GM19193 (cell line): ENCODE data around the gene CISD1.

Source experiments
- POLR2A ChIP-seq: IDR thresholded peaks from 4 replicates; pipeline ENCODE4 v1.6.1; 2011; ENCODE audit not compliant: insufficient read depth, insufficient read length; ENCODE audit errors: extremely low read depth

CISD1 gene

DNA sequence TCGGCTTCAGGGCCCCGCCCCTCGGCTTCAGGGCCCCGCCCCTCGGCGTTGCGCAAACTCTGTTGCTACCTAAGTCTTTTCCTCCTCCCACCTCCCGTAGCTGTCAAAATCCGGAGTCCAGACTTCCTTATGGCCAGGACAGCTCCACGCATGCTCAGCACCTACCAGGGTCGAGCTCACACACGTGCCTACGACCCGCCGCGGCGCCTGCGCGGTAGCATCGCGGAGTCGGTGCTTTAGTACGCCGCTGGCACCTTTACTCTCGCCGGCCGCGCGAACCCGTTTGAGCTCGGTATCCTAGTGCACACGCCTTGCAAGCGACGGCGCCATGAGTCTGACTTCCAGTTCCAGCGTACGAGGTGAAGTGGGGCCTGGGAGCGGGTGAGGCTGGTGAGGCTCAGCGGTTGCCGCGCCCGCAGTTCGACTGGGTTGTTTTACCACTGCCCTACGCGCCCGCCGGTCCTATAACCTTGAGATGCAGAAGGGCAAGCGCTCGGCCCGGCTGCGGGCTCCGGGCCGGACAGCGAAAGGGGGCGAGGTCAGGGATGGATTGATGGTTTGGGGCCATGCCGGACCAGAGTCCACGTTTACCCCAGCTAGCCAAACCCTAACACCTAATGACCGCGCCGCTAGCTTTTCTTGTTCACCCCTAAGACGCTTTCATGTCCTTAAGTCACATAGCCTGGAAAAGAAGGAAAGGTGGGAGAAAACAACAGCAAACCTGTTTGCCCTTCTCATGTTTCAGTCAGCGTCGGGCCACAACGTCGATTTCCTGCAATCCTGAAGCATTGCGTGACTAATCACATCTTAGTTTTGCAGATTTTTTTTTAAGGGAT is at the start of gene CISD1:
TSS of gene CISD1 (plus strand) at position 217 of the 836 bp plus-strand sequence. CDS start at position 329, 112 bp downstream.
- peak; percentile 82 for TF ChIP-seq POLR2A

DNA sequence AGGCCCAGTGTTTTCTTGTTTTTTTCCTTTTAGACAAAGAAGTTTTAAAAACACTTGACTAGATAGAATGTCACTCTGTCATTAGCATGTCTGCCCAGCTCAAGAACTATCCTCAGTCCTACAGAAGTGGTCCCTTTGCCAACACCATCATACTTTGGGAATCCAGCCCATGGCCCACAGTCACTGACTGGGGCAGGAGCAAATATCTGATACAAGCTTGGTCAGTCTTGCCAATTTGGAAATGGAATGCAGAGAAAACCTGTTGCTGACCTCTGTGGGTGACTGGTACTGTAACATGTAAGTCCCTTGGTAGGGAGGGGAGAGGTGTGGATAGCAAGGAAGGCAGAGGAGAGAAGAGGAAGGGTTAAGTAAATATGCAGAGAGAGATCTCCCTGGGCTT is 49.1 kb upstream of the CISD1 start:
- no peak for TF ChIP-seq POLR2A

DNA sequence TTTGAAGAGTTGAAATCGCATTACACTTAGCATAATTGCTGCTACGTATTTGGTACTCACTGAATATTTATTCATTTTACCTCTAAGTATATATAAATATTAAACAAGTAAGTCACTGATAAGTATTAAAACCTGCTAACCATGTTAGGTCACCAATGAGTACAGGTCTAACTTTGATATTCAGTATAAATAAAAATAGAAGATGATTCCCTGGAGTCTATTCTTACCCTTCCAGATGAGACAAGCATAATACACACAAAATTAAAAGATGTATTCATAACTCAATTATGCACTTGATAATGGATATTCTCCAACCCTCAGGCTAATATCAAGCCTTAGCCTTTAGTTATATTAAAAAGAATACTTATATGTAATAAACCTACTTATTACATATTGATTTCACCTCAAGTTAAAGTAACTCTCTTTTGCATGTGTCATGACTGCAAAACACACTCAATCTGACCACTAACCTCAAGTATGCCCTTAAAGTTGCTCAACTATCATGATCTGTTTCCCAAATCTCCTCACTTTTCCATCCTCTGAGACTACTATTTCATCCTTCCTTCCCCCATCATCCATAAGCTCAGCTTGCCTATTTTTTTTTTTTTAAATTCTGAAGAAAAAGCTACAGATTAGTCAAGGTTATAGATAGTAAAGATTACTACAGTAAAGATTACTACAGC is 48.1 kb upstream of the CISD1 start:
- TF ChIP-seq POLR2A, result no peak

DNA sequence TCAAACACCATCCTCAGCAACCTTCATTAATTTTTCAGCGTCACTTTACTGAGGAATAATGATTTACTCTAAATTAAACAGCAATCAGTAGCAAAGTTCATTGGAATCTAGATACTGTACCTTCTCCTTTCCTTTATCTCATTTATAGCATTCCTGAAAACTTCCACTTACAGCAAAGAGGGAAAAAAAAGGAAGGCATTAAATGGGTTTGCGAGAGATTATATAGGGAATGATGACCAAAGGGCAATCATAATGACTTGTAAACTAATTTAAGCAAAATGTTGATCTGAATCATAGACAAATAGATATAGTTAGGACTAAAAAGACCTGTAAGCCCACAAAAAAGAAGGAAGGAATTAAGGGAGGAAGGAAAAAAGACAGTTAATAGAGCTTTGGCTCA is 43.3 kb upstream of the CISD1 start:
- no peak for TF ChIP-seq POLR2A

DNA sequence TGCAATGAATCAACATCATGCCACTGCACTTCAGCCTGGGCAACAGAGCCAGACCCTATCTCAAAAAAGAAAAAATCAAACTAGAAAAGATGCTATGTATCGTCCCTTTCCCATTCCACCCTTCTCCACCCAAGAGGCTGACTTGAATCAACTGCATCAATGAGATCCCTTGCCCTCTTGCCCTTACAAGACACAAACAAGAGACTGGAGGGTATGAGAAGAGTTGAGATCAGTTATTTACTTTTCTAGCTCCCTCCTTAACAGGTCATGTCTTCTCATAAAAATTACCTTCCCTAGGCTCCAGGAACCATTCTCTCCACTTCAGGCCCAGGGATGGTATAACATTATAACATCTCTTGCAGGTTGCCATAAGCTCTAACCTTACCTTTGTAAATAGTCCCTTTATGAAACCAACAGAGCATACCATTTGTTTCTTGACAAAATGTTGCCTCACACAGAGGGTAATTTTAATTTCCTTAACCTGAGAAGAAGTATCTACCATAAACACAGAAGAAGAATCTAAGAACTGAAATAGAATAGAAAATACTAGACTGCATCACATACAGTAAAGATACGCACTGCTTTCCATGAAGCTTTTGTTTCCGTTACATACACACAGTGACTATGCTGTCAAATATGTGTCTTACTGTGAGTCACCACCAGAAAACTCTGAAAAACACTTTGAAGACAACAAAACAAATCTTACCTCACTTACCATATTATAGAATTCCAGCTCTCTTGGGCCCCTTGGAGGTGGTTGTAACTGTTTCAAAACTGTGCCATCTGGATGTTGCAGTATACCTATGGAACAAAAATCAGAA is 31.7 kb upstream of the CISD1 start:
- no peak for TF ChIP-seq POLR2A

DNA sequence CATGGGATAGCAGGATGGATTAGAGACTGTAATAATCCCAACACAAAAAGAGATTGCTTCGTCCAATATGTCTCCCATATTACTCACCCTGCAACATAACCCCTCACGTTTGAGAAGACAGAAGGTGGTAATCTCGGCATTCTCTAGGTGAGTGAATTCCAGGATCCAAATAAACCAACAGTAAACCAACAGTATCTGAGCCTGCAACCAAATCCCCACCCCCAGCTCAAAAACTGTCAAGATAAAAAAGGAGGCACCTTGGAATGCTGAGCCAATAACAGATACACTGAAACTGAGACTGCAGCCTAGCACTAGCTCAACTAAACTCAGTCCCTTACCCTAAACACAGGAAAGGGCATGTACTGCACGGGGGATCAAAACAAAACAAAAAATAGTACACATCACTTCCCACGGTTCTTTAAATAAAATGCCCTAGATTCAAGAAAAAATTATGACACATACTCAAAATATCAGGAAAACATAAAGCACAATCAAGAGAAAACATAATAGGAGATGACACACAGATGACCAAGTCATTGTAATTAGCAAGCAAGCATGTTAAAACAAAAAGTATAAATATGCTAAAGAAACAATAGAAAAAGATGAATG is 29.3 kb upstream of the CISD1 start:
- TF ChIP-seq POLR2A, result no peak

DNA sequence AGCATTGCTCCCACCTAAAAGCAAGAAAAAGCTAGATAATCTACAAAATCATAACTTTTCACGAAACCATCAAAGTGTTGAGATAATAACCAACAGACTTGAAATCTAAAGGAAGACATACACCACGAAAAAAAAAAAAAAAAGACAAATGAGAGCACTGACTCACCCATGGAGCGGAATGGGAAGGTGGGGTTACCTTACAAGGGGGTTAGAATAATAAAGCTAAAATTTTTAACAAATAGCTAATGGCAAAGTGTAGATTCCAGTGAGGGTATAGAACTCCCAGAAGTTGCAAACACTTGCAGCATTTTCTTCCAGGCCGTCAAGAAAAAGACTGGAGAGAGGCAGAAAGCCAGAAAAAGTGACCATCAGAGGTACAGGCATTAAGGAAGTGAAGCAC is 28.4 kb upstream of the CISD1 start:
- TF ChIP-seq POLR2A, result no peak

DNA sequence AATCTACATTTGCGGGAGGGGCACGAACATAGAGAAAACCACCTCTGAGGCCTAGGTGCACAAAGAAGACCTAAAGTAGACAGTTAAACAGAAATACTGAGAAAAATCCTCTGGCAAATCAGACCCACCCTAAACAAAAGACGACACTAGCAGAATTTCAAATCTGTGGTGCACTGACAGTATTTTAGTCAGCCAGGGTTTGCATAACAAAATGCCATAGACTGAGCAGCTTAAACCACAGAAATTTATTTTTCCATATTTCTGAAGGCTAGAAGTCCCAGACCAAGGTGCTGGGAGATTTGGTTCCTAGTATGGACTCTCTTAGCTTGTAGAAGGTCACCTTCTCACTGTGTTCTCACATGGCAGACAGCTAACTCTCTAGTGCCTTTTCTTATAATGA is 27.6 kb upstream of the CISD1 start:
- no peak for TF ChIP-seq POLR2A

DNA sequence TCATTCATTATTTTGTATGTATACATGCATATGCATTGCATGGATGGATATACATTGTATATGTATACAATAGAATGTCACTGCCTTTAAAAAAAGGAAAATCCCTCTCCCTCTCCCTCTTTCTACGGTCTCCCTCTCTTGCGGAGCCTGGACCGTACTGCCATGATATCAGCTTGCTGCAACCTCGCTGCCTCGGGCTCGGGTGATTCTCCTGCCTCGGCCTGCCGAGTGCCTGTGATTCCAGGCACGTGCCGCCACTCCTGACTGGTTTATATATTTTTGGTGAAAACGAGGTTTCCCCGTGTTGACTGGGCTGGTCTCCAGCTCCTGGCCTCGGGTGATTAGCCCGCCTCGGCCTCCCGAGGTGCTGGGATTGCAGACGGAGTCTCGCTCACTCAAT is 25.7 kb upstream of the CISD1 start:
- TF ChIP-seq POLR2A, result no peak

DNA sequence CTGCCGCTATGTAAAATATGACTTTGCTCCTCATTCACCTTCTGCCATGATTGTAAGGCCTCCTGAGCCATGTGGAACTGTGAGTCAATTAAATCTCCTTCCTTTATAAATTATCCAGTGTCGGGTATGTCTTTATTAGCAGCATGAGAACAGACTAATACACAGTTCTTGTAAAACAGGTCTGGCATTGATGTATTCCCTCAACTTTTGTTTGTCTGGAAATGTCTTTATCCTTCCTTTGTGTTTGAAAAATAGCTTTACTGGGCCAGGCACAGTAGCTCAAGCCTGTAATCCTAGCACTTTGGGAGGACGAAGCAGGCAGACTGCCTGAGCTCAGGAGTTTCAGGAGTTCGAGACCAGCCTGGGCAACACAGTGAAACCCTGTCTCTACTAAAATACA is 15.8 kb upstream of the CISD1 start:
- TF ChIP-seq POLR2A, result no peak

DNA sequence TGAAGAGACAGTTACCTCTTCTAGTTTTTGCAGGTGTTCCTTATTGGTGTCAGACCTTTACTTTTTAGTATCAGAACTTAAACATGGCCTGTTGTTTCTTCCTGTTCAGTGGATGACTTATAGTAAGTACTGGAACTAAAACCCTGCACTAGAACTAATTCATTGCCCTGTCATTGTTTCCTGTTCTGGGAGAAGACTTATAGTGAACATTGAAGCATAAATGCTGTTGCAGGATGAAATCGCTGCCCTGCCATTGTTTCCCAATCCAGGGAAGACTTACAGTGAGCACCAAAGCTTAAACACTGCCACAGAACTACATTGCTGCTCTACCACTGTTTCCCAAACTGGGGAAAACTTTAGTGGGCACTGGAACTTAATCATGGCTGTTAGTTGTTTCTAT is 14.3 kb upstream of the CISD1 start:
- no peak for TF ChIP-seq POLR2A

DNA sequence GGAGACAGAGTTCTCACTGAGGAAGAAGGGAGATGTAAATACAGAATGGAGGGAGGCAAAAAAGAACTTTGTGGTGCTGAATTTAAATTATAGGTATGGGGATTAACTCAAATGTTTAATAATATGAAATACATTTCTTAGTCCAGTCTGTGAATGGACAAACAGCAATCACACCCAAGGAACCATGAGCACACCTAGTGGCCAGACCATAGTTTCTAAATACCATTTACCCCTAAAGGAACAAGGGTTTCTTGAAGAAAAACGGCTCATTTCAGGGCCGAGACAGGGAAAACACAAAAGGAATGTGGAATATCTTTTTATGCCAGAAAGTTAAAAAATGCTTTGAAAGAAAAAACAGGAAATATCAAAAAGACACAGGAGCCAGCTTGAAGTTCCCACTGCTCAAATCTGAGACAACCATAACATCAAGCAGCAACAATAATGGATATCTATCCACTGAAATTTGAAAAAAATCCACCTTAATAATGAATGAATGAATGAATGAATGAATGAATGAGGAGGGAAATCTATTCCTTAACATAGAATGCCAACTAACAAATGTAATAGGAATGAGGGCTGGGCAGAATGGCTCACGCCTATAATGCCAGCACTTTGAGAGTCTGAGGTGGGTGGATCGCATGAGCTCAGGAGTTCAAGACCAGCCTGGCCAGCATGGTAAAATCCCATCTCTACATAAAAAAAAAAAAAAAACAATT is 9.8 kb upstream of the CISD1 start:
- no peak for TF ChIP-seq POLR2A

DNA sequence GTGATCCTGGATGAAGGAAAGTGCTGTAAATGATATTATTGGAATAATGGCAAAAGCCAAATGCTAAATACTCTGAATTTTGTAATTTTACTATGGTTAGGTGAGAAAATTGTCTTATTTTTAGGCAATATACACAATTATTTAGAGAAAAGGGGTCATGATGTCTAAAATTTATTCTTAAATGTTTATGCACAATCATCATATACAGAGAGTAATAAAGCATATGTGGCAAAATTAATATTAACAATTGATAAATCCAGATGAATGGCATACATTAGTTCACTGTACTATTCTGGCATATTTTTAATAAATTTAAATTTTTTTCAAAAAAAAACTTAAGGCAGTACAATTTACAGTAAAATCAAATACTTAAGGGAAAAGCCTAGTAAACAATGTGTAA is 8.6 kb upstream of the CISD1 start:
- TF ChIP-seq POLR2A, result no peak

DNA sequence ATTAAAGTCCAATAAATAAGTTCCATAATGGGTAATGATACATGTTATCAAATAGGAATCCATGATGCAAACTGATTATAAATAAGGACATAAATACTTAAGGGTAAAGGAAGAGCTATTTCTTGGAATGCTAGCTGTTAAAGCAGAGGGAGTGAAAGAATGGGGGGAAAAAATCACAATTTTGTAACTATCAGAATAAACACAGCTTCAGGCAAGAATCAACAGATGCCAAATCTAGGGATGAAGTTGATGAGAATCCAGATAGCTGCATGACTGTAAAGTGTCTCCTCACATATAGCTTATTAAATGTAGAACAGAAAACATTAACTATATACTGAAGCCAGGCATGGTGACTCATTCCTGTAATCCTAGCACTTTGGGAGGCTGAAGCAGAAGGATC is 6.2 kb upstream of the CISD1 start:
- no peak for TF ChIP-seq POLR2A
